Panc1 (cell line): ENCODE measurements around the gene SH3BGRL2.

Experiments used
- CTCF ChIP-seq: fragments of 450-650 bp; IDR thresholded peaks from 2 replicates; pipeline ENCODE4 v1.5.1; 2017; ENCODE audit warnings: mild to moderate bottlenecking
- POLR2AphosphoS5 ChIP-seq: IDR thresholded peaks from 2 replicates; pipeline ENCODE4 v1.6.1; 2012; ENCODE audit warnings: mild to moderate bottlenecking, low read depth, low read length, moderate library complexity
- REST ChIP-seq, 2 experiments: IDR thresholded peaks; 2 replicates each; pipeline ENCODE4 v1.6.1; 2011 to 2012; ENCODE audit warnings: low read depth in 2 of 2, control low read depth in 1 of 2, low read length in 1 of 2, mild to moderate bottlenecking in 1 of 2, moderate library complexity in 1 of 2; ENCODE audit not compliant: insufficient read depth in 1 of 2
- TCF7L2 ChIP-seq: IDR thresholded peaks from 2 replicates; pipeline ENCODE4 v1.6.1; 2011; ENCODE audit warnings: mild to moderate bottlenecking, low read depth, low read length, inconsistent platforms

GRCh38 chr6:79586548-79586947 is 44.6 kb upstream of the SH3BGRL2 start:
- TF ChIP-seq REST (IDR thresholded peaks at IDR 0.05; ENCODE audit: insufficient read depth in 1 of 2, low read depth in 2 of 2, low read length in 1 of 2) (no peak), CTCF (peak; percentile 65), POLR2AphosphoS5 (no peak), TCF7L2 (no peak)
